Left lung (tissue), 10 donors: ENCODE results near the gene TSPOAP1. TPM values are rescaled to one million over a fixed set of nuclear protein-coding genes. Genes with fewer than 3 reads are reported as not detected.

ENCODE experiments used
- ATAC-seq: fragments of 200-7000 bp; cut with Tn5 transposase; one replicate; pipeline ENCODE4 v1.9.1; 2020; ENCODE audit warnings: moderate library complexity
- DNase-seq, 4 donors: peaks; one replicate each; pipeline ENCODE4 v3.0.0-alpha.2; 2013 to 2020
- H3K27ac ChIP-seq, 2 donors: fragments of 200-600 bp; sonication (generic) in 1 of 2; one replicate each; pipeline versions ENCODE4 v1.5.0 to v1.8.0; 2020 to 2021
- H3K27me3 ChIP-seq, 2 donors: fragments of 200-600 bp; sonication (generic) in 1 of 2; one replicate each; pipeline versions ENCODE4 v1.5.0 to v1.8.0; 2020 to 2021
- H3K36me3 ChIP-seq, 2 donors: fragments of 200-600 bp; sonication (generic) in 1 of 2; one replicate each; pipeline versions ENCODE4 v1.5.0 to v1.8.0; 2020 to 2021
- H3K4me1 ChIP-seq, 2 donors: fragments of 200-600 bp; one replicate each; pipeline ENCODE4 v1.8.0; 2021
- H3K4me3 ChIP-seq, 2 donors: fragments of 200-600 bp; sonication (generic) in 1 of 2; one replicate each; pipeline versions ENCODE4 v1.5.0 to v1.8.0; 2020 to 2021; ENCODE audit warnings: mild to moderate bottlenecking in 1 of 2
- H3K9me3 ChIP-seq, 2 donors: fragments of 200-600 bp; sonication (generic) in 1 of 2; one replicate each; pipeline versions ENCODE4 v1.5.0 to v1.8.0; 2020 to 2021
- CTCF ChIP-seq, 2 donors: fragments of 200-600 bp; sonication (generic) in 1 of 2; IDR thresholded peaks; one replicate each; pipeline versions ENCODE4 v1.5.0 to v1.8.0; 2021; ENCODE audit warnings: antibody characterized with exemption in 2 of 2
- intact Hi-C, 2 donors: fragments of 100-400 bp; cut with DNase I; formaldehyde crosslinking; loops; one replicate each; pipeline versions ENCODE4 v1.11.2 to v1.14.2; 2022
- polyA plus RNA-seq, 6 donors: library from polyadenylated mRNA; unstranded; fragments of 120-200 nt; gene quantifications; one replicate each; pipeline ENCODE4 v1.2.1, GENCODE V29; 2013; ENCODE audit not compliant: insufficient read length in 6 of 6
- total RNA-seq, 2 donors: library from RNA; stranded (reverse); fragmentation: NEBNext Ultra II Directional; extraction: Animal tissue kit (Norgen Biotek cat#: 25700); gene quantifications; one replicate each; pipeline ENCODE4 v1.2.1, GENCODE V29; 2021
- donor health status: DM: no; HTN: yes; CAD: no.
- donor health status: DM: no; HTN: no; CAD: no.

TSPOAP1 gene
- total and polyA plus RNA-seq, 8 donors = 7.9 to 65.0 (median 52.7) TPM

- Histone ChIP-seq H3K27ac (no peak overlapping the region), H3K27me3 (peaks cover 0 to 2% of the 10 kb centered on the region in 2 donors), H3K36me3 (no peaks in the 10 kb centered on the region), H3K4me1 (no peaks in the 10 kb centered on the region), H3K9me3 (no peaks in the 10 kb centered on the region), H3K4me3 (no peak overlapping the region)
- no peak for ATAC-seq
- TF ChIP-seq CTCF (IDR thresholded peaks at IDR 0.05) = no peak
- intact Hi-C loops = loop anchor here in 1 of 2 donors (10.0 kb wide), 1 partner anchor 134 kb away; no protein-coding TSS in a partner anchor
- DNase-seq = no peak
Measured at GRCh38 chr17:58310511-58311428, 17.8 kb downstream of the TSPOAP1 start.

- Histone ChIP-seq H3K27me3 (peaks cover 0 to 4% of the 10 kb centered on the region in 2 donors), H3K4me3 (no peak overlapping the region), H3K36me3 (no peaks in the 10 kb centered on the region), H3K9me3 (no peaks in the 10 kb centered on the region), H3K4me1 (no peaks in the 10 kb centered on the region), H3K27ac (no peak overlapping the region)
- no peak for DNase-seq
- no peak for ATAC-seq
- no peak for TF ChIP-seq CTCF (IDR thresholded peaks at IDR 0.05)
- intact Hi-C loops = loop anchor here in 1 of 2 donors (10.0 kb wide), 1 partner anchor 135 kb away; no protein-coding TSS in a partner anchor
Measured at GRCh38 chr17:58309918-58310259, 18.7 kb downstream of the TSPOAP1 start.

- intact Hi-C loops = no loop called here
- peak in 1 of 4 donors; percentile 49 for DNase-seq
- Histone ChIP-seq H3K9me3 (no peaks in the 10 kb centered on the region), H3K36me3 (no peaks in the 10 kb centered on the region), H3K4me1 (peaks cover 0 to 6% of the 10 kb centered on the region in 2 donors), H3K4me3 (no peak overlapping the region), H3K27ac (no peak overlapping the region), H3K27me3 (peaks cover 0 to 4% of the 10 kb centered on the region in 2 donors)
- ATAC-seq = no peak
- no peak for TF ChIP-seq CTCF (IDR thresholded peaks at IDR 0.05)
Measured at GRCh38 chr17:58308985-58309917, 19.3 kb downstream of the TSPOAP1 start.

- no peak overlapping the region for H3K27ac ChIP-seq
- intact Hi-C loops = no loop called here
- ATAC-seq (peak; percentile 10), DNase-seq (peak in 1 of 4 donors; percentile 83)
- no peak for TF ChIP-seq CTCF (IDR thresholded peaks at IDR 0.05)
- H3K27me3 ChIP-seq = peaks cover 0 to 4% of the 10 kb centered on the region in 2 donors
- H3K4me1 ChIP-seq = peaks cover 0 to 10% of the 10 kb centered on the region in 2 donors
- H3K4me3 ChIP-seq = no peak overlapping the region
- no peaks in the 10 kb centered on the region for H3K36me3 ChIP-seq
- H3K9me3 ChIP-seq = no peaks in the 10 kb centered on the region
Measured at GRCh38 chr17:58308173-58308984, 20.2 kb downstream of the TSPOAP1 start.
